GM23338 (cell line): ENCODE results near the gene SCAF4. TPM values are rescaled to one million over a fixed set of nuclear protein-coding genes. Genes with fewer than 3 reads are reported as not detected.
A peak's percentile ranks its signal among the peaks of the same experiment; 100 is the strongest.

Source experiments
- ATAC-seq: fragments of 200-7000 bp; cut with Tn5 transposase; 3 replicates; pipeline ENCODE4 v1.9.1; 2020
- DNase-seq: peaks from one replicate; pipeline ENCODE4 v3.0.0-alpha.2; 2015; ENCODE audit warnings: low spot score
- H2AFZ ChIP-seq: fragments of 200-600 bp; sonication (generic); 2 replicates; pipeline ENCODE4 v1.8.0; 2016; ENCODE audit warnings: antibody characterized with exemption, mild to moderate bottlenecking, moderate library complexity
- H3F3A ChIP-seq: fragments of 200-600 bp; sonication (generic); replicated peaks from 2 replicates; pipeline ENCODE4 v1.8.0; 2017; ENCODE audit warnings: antibody characterized with exemption, mixed run types, low read depth
- H3K27ac ChIP-seq: fragments of 200-600 bp; sonication (generic); 2 replicates; pipeline ENCODE4 v1.6.1; 2016; ENCODE audit warnings: low read depth
- H3K27me3 ChIP-seq: fragments of 200-600 bp; sonication (generic); 2 replicates; pipeline ENCODE4 v1.8.0; 2016; ENCODE audit warnings: mild to moderate bottlenecking, mixed run types, moderate library complexity; ENCODE audit not compliant: insufficient read depth
- H3K36me3 ChIP-seq: fragments of 200-600 bp; sonication (generic); 2 replicates; pipeline ENCODE4 v1.8.0; 2016; ENCODE audit warnings: mild to moderate bottlenecking; ENCODE audit not compliant: insufficient read depth
- H3K4me1 ChIP-seq: fragments of 200-600 bp; sonication (generic); 2 replicates; pipeline ENCODE4 v1.8.0; 2016; ENCODE audit warnings: mild to moderate bottlenecking, moderate library complexity; ENCODE audit not compliant: insufficient read depth
- H3K4me2 ChIP-seq: fragments of 200-600 bp; sonication (generic); 2 replicates; pipeline ENCODE4 v1.7.1; 2017; ENCODE audit warnings: mixed run types
- H3K4me3 ChIP-seq: fragments of 200-600 bp; sonication (generic); 2 replicates; pipeline ENCODE4 v1.6.1; 2016; ENCODE audit warnings: mixed run types
- H3K79me2 ChIP-seq: fragments of 200-600 bp; sonication (generic); replicated peaks from 2 replicates; pipeline ENCODE4 v1.8.0; 2017; ENCODE audit warnings: mild to moderate bottlenecking; ENCODE audit not compliant: insufficient read depth
- H3K9me2 ChIP-seq: fragments of 200-600 bp; sonication (generic); 2 replicates; pipeline ENCODE4 v1.8.0; 2017; ENCODE audit not compliant: insufficient read depth
- H4K20me1 ChIP-seq: fragments of 200-600 bp; sonication (generic); replicated peaks from 2 replicates; pipeline ENCODE4 v1.8.0; 2017; ENCODE audit warnings: mild to moderate bottlenecking; ENCODE audit not compliant: insufficient read depth
- H3K27ac Mint-ChIP-seq: 2 replicates; pipeline ENCODE4 v1.8.0; 2020; ENCODE audit warnings: inconsistent platforms, mild to moderate bottlenecking, moderate library complexity, mixed read lengths
- H3K27me3 Mint-ChIP-seq: 3 replicates; pipeline ENCODE4 v1.8.0; 2022; ENCODE audit warnings: low read depth, mild to moderate bottlenecking, moderate library complexity, mixed read lengths, inconsistent platforms; ENCODE audit not compliant: insufficient read depth, poor library complexity
- H3K36me3 Mint-ChIP-seq: 3 replicates; pipeline ENCODE4 v1.8.0; 2021; ENCODE audit warnings: low read depth, mild to moderate bottlenecking, inconsistent platforms, moderate library complexity, mixed read lengths
- H3K4me1 Mint-ChIP-seq: 3 replicates; pipeline ENCODE4 v1.8.0; 2020; ENCODE audit warnings: mild to moderate bottlenecking, inconsistent platforms, mixed read lengths
- H3K4me3 Mint-ChIP-seq: 3 replicates; pipeline ENCODE4 v1.8.0; 2021; ENCODE audit warnings: moderate library complexity, mild to moderate bottlenecking, inconsistent platforms, mixed read lengths
- H3K9me3 Mint-ChIP-seq: 3 replicates; pipeline ENCODE4 v1.8.0; 2020; ENCODE audit warnings: moderate library complexity, mild to moderate bottlenecking, inconsistent platforms, mixed read lengths
- CREB1 ChIP-seq: fragments of 250-450 bp; sonication (Bioruptor Pico); IDR thresholded peaks from 2 replicates; pipeline ENCODE4 v1.5.0; 2020; ENCODE audit warnings: low read depth, mild to moderate bottlenecking, moderate library complexity
- CTCF ChIP-seq, 2 experiments: fragments of 200-600 bp in 1 of 2; sonication (generic) in 1 of 2; conservative IDR thresholded peaks; 2 replicates each; pipeline versions ENCODE4 v1.5.1 to v1.6.1; 2016 to 2017; ENCODE audit warnings: antibody characterized with exemption in 2 of 2, low read depth in 2 of 2, mild to moderate bottlenecking in 2 of 2, moderate library complexity in 1 of 2
- ETS1 ChIP-seq: IDR thresholded peaks from 2 replicates; pipeline ENCODE4 v1.6.1; 2016; ENCODE audit warnings: antibody characterized with exemption
- EZH2 ChIP-seq: fragments of 200-600 bp; sonication (generic); IDR thresholded peaks from one replicate; pipeline ENCODE4 v1.8.0; 2017; ENCODE audit warnings: antibody characterized with exemption, mild to moderate bottlenecking, low read depth; ENCODE audit not compliant: unreplicated experiment
- EZH2phosphoT487 ChIP-seq: fragments of 200-600 bp; sonication (generic); IDR thresholded peaks from one replicate; pipeline ENCODE4 v1.8.1; 2018; ENCODE audit warnings: antibody characterized with exemption; ENCODE audit not compliant: unreplicated experiment
- JUNB ChIP-seq: IDR thresholded peaks from one replicate; pipeline ENCODE4 v1.6.1; 2016; ENCODE audit warnings: antibody characterized with exemption; ENCODE audit not compliant: unreplicated experiment
- NANOG ChIP-seq: IDR thresholded peaks from 2 replicates; pipeline ENCODE4 v1.6.1; 2016; ENCODE audit warnings: antibody characterized with exemption, borderline replicate concordance
- POLR2AphosphoS5 ChIP-seq: IDR thresholded peaks from 2 replicates; pipeline ENCODE4 v1.6.1; 2016; ENCODE audit warnings: antibody characterized with exemption, low read depth
- REST ChIP-seq: IDR thresholded peaks from one replicate; pipeline ENCODE4 v1.6.1; 2018; ENCODE audit warnings: antibody characterized with exemption; ENCODE audit not compliant: unreplicated experiment
- STAT1 ChIP-seq: IDR thresholded peaks from one replicate; pipeline ENCODE4 v1.6.1; 2016; ENCODE audit warnings: antibody characterized with exemption; ENCODE audit not compliant: unreplicated experiment
- ZNF114 ChIP-seq: fragments of 250-450 bp; sonication (Bioruptor Pico); IDR thresholded peaks from 2 replicates; pipeline ENCODE4 v1.5.0; 2020; ENCODE audit warnings: mild to moderate bottlenecking, moderate library complexity
- ZNF331 ChIP-seq: fragments of 250-450 bp; sonication (Bioruptor Pico); IDR thresholded peaks from 2 replicates; pipeline ENCODE4 v1.5.0; 2020; ENCODE audit warnings: low read depth, mild to moderate bottlenecking, moderate library complexity
- ZNF462 ChIP-seq: fragments of 250-450 bp; sonication (Bioruptor Pico); IDR thresholded peaks from 2 replicates; pipeline ENCODE4 v1.5.0; 2020; ENCODE audit warnings: mild to moderate bottlenecking, moderate library complexity
- polyA plus RNA-seq: library from polyadenylated mRNA; unstranded; fragments of >200 nt; fragmentation: Nextera tagmentation; extraction: Ambion mirVana; gene quantifications from 2 replicates; pipeline ENCODE4 v1.2.1, GENCODE V29; 2016
- total RNA-seq: library from RNA; depleted of rRNA; stranded (reverse); fragments of >200 nt; shearing (Covaris generic); gene quantifications from 2 replicates; pipeline ENCODE4 v1.2.3, GENCODE V29; 2014

SCAF4 gene
- total and polyA plus RNA-seq, 2 experiments from 2014 or later, result 29.7 to 45.8 TPM

GRCh38 chr21:31714741-31715365 is 17.1 kb downstream of the SCAF4 start:
- no peak overlapping the region for H2AFZ ChIP-seq
- Mint-ChIP-seq H3K9me3 (no peaks in the 10 kb centered on the region; the same call in 2 of the 3 replicates), H3K27ac (peak overlapping the region; percentile 72), H3K36me3 (no peaks in the 10 kb centered on the region), H3K4me1 (peaks cover 68% of the 10 kb centered on the region), H3K4me3 (no peak overlapping the region), H3K27me3 (peaks cover 6% of the 10 kb centered on the region)
- H3K36me3 ChIP-seq, result no peaks in the 10 kb centered on the region
- H3K9me2 ChIP-seq, result no peaks in the 10 kb centered on the region
- H3F3A ChIP-seq, result no peaks in the 10 kb centered on the region
- no peak for TF ChIP-seq POLR2AphosphoS5
- TF ChIP-seq ZNF331 (CRISPR knock-in tag), result no peak
- TF ChIP-seq ZNF462 (CRISPR knock-in tag), result no peak
- TF ChIP-seq CTCF (conservative IDR thresholded peaks at IDR 0.05; ENCODE audit: low read depth in 2 of 2), result no peak
- no peak for TF ChIP-seq REST
- no peak for TF ChIP-seq EZH2
- no peak for TF ChIP-seq CREB1 (CRISPR knock-in tag)
- no peak for TF ChIP-seq ZNF114 (CRISPR knock-in tag)
- TF ChIP-seq ETS1, result no peak
- no peak for TF ChIP-seq NANOG
- TF ChIP-seq EZH2phosphoT487, result no peak
- TF ChIP-seq STAT1, result no peak
- TF ChIP-seq JUNB, result no peak
- H3K27me3 ChIP-seq, result no peaks in the 10 kb centered on the region
- H3K4me3 ChIP-seq, result no peak overlapping the region
- peak; percentile 35 for DNase-seq
- peak overlapping the region; percentile 10 for H3K4me2 ChIP-seq
- peaks cover 100% of the 10 kb centered on the region for H3K79me2 ChIP-seq
- peaks cover 57% of the 10 kb centered on the region for H3K4me1 ChIP-seq
- peak overlapping the region; percentile 23 for H3K27ac ChIP-seq
- peak; percentile 52 for ATAC-seq
- H4K20me1 ChIP-seq, result peaks cover 50% of the 10 kb centered on the region
